ENCODE data around the gene GIT2.

Gene GIT2

DNA sequence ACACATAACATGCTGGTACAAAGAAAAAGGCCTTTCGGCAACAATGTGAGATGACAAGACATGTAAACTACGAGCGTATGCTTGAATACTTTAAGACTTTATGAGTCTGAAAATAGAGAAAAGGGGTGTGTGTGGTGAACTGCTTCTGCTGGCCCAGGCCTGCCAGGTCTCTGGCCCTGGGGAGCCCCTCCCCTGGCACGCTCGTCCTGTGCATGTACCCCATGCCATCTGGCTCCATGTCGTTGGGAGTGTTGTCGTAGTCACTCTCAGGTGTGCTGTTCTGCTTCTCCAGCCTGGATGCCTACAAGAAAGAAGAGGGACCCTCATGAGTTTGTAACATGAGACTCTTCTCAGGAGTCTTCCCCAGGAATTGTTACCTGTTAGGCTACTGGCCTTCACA, 57.2 kb downstream of the GIT2 start:
- Histone ChIP-seq H3K4me3 (ENCODE audit: low read length) (no peak overlapping the region), H3K36me3 (replicated peaks; ENCODE audit: insufficient read depth, low read length) (no peaks in the 10 kb centered on the region), H3K27me3 (replicated peaks; ENCODE audit: insufficient read depth, low read length) (no peaks in the 10 kb centered on the region), H4K20me1 (ENCODE audit: insufficient read depth, low read length) (no peaks in the 10 kb centered on the region), H3K4me1 (ENCODE audit: low read length) (no peaks in the 10 kb centered on the region), H3F3A (ENCODE audit: insufficient read depth, low read length) (no peaks in the 10 kb centered on the region), H3K79me2 (ENCODE audit: low read length) (no peaks in the 10 kb centered on the region), H2AFZ (ENCODE audit: low read length) (no peak overlapping the region), H3K9ac (ENCODE audit: low read length) (no peak overlapping the region), H3K9me3 (replicated peaks; ENCODE audit: insufficient read depth, low read length) (no peaks in the 10 kb centered on the region), H3K9me2 (replicated peaks; ENCODE audit: insufficient read depth, low read length) (no peaks in the 10 kb centered on the region), H3K4me2 (ENCODE audit: low read depth, low read length) (no peak overlapping the region), H3K27ac (ENCODE audit: low read length) (no peak overlapping the region)
- no peak for TF ChIP-seq EZH2 (optimal IDR thresholded peaks at IDR 0.05; ENCODE audit: low read depth, low read length)
- DNase-seq = no peak

DNA sequence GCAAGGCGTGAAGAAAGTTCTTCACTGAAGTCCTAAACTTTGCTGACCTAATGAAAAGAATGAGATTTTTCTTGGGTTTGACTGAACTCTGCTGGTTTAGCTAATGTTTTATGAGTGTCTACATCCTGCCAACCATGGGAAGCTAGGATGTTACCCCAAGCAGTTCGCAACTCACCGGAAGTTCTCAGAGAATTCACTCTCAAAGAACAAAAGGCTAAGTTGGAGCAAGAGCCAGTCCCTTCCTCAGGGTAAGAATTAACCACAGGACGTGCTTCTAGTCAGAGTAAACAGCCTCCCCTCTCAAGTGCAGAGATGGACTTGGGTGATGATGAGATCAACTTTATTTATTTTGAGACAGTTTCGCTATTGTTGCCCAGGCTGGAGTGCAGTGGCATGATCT, 58.8 kb downstream of the GIT2 start:
- no peaks in the 10 kb centered on the region for H3K9me2 ChIP-seq (replicated peaks; ENCODE audit: insufficient read depth, low read length)
- no peak overlapping the region for H3K27ac ChIP-seq (ENCODE audit: low read length)
- no peaks in the 10 kb centered on the region for H3F3A ChIP-seq (ENCODE audit: insufficient read depth, low read length)

DNA sequence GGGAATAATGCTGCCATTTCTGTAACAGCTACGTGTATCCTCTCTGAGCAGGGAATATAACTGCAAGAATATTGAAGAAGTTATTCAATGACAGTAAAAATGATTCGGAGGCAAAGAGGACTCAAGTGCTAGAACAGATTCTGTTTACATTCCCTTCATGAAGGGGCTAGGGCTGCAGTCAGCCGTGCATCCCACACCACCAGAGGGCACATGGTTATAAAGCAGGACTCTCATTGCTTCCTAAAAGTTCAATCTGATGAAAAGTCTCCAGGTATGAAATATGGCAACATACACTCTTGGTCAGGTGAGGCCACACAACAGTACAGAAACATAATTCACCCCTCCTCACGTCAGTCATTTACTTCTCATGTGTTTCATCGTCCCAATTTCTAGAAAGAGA, 62.1 kb downstream of the GIT2 start:
- Histone ChIP-seq H3K4me2 (ENCODE audit: low read depth, low read length) (no peak overlapping the region), H3K9me2 (replicated peaks; ENCODE audit: insufficient read depth, low read length) (no peaks in the 10 kb centered on the region), H3K4me1 (ENCODE audit: low read length) (no peaks in the 10 kb centered on the region), H4K20me1 (ENCODE audit: insufficient read depth, low read length) (no peaks in the 10 kb centered on the region), H3K79me2 (ENCODE audit: low read length) (no peaks in the 10 kb centered on the region), H2AFZ (ENCODE audit: low read length) (no peak overlapping the region), H3K36me3 (replicated peaks; ENCODE audit: insufficient read depth, low read length) (no peaks in the 10 kb centered on the region), H3K9me3 (replicated peaks; ENCODE audit: insufficient read depth, low read length) (no peaks in the 10 kb centered on the region), H3K9ac (ENCODE audit: low read length) (no peak overlapping the region), H3K27me3 (replicated peaks; ENCODE audit: insufficient read depth, low read length) (no peaks in the 10 kb centered on the region), H3K27ac (ENCODE audit: low read length) (no peak overlapping the region), H3F3A (ENCODE audit: insufficient read depth, low read length) (no peaks in the 10 kb centered on the region), H3K4me3 (ENCODE audit: low read length) (no peak overlapping the region)
- DNase-seq = no peak
- TF ChIP-seq EZH2 (optimal IDR thresholded peaks at IDR 0.05; ENCODE audit: low read depth, low read length) = no peak
- no peak for TF ChIP-seq EZH2phosphoT487 (IDR thresholded peaks at IDR 0.05; ENCODE audit: low read length)
- TF ChIP-seq, protein P1, sequence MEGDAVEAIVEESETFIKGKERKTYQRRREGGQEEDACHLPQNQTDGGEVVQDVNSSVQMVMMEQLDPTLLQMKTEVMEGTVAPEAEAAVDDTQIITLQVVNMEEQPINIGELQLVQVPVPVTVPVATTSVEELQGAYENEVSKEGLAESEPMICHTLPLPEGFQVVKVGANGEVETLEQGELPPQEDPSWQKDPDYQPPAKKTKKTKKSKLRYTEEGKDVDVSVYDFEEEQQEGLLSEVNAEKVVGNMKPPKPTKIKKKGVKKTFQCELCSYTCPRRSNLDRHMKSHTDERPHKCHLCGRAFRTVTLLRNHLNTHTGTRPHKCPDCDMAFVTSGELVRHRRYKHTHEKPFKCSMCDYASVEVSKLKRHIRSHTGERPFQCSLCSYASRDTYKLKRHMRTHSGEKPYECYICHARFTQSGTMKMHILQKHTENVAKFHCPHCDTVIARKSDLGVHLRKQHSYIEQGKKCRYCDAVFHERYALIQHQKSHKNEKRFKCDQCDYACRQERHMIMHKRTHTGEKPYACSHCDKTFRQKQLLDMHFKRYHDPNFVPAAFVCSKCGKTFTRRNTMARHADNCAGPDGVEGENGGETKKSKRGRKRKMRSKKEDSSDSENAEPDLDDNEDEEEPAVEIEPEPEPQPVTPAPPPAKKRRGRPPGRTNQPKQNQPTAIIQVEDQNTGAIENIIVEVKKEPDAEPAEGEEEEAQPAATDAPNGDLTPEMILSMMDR (IDR thresholded peaks at IDR 0.05; ENCODE audit: low read length) = no peak

More for the DNA sequence above, 58.8 kb downstream of the GIT2 start:
- H3K4me2 ChIP-seq (ENCODE audit: low read depth, low read length) = no peak overlapping the region
- H4K20me1 ChIP-seq (ENCODE audit: insufficient read depth, low read length) = no peaks in the 10 kb centered on the region
- no peak overlapping the region for H3K4me3 ChIP-seq (ENCODE audit: low read length)
- no peaks in the 10 kb centered on the region for H3K27me3 ChIP-seq (replicated peaks; ENCODE audit: insufficient read depth, low read length)
- no peak for DNase-seq
- no peak overlapping the region for H3K9ac ChIP-seq (ENCODE audit: low read length)
- no peaks in the 10 kb centered on the region for H3K79me2 ChIP-seq (ENCODE audit: low read length)
- TF ChIP-seq EZH2 (optimal IDR thresholded peaks at IDR 0.05; ENCODE audit: low read depth, low read length) = no peak
- H3K36me3 ChIP-seq (replicated peaks; ENCODE audit: insufficient read depth, low read length) = no peaks in the 10 kb centered on the region
- no peaks in the 10 kb centered on the region for H3K9me3 ChIP-seq (replicated peaks; ENCODE audit: insufficient read depth, low read length)
- no peak overlapping the region for H2AFZ ChIP-seq (ENCODE audit: low read length)
- H3K4me1 ChIP-seq (ENCODE audit: low read length) = no peaks in the 10 kb centered on the region

DNA sequence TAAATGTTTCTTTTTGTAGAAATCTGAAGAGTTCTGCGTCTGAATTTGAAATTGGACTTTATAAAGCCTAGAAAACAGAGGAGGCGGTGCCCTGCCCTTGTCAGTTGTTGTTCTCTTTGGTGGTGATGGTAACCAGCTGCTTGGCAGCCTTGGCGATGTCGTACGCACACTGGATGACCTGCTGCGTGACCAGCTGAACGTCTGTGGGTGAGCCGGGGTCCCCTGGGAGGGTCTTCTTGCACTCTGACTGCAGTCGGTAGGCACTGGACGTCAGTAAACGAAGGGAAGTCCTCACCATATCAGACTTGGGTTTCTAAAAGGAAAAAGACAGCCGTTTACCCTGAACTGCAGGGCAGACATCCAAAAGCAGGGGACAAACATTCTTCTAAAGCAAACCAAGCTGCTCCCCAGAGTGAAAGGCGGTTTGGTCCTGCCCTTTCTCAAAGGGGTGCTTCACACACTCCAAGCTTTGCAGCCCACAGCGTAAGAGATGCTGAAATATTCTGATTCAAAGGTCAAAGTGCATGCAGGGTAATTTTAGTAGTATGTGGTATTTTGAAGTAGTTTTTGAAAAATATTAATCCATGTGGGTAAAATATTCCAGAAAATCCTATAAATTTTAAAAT, 63.2 kb downstream of the GIT2 start:
- Histone ChIP-seq H3F3A (ENCODE audit: insufficient read depth, low read length) (no peaks in the 10 kb centered on the region), H3K4me1 (ENCODE audit: low read length) (no peaks in the 10 kb centered on the region), H3K9me3 (replicated peaks; ENCODE audit: insufficient read depth, low read length) (no peaks in the 10 kb centered on the region), H3K27me3 (replicated peaks; ENCODE audit: insufficient read depth, low read length) (no peaks in the 10 kb centered on the region), H3K79me2 (ENCODE audit: low read length) (no peaks in the 10 kb centered on the region), H3K9ac (ENCODE audit: low read length) (no peak overlapping the region), H3K4me2 (ENCODE audit: low read depth, low read length) (no peak overlapping the region), H3K36me3 (replicated peaks; ENCODE audit: insufficient read depth, low read length) (no peaks in the 10 kb centered on the region), H3K27ac (ENCODE audit: low read length) (no peak overlapping the region), H4K20me1 (ENCODE audit: insufficient read depth, low read length) (no peaks in the 10 kb centered on the region), H2AFZ (ENCODE audit: low read length) (no peak overlapping the region), H3K9me2 (replicated peaks; ENCODE audit: insufficient read depth, low read length) (no peaks in the 10 kb centered on the region), H3K4me3 (ENCODE audit: low read length) (no peak overlapping the region)
- no peak for DNase-seq
- TF ChIP-seq EZH2phosphoT487 (IDR thresholded peaks at IDR 0.05; ENCODE audit: low read length) = no peak
- TF ChIP-seq, protein P1 (IDR thresholded peaks at IDR 0.05; ENCODE audit: low read length) = no peak
- TF ChIP-seq EZH2 (optimal IDR thresholded peaks at IDR 0.05; ENCODE audit: low read depth, low read length) = no peak

Measured in MM.1S (cell line).